Stimulated activated CD4-positive, alpha-beta T cell treated with anti-CD3 and anti-CD28 coated beads, TNF-alpha, amount 100 ng/mL, for 1 hour (primary cell): ENCODE measurements around the gene C4orf54.

Experiments used
- DNase-seq, 3 donors: peaks; one replicate each; pipeline ENCODE4 v3.0.0-alpha.2; 2020; ENCODE audit warnings: low read depth in 3 of 3, low spot score in 1 of 3

Gene C4orf54

DNA sequence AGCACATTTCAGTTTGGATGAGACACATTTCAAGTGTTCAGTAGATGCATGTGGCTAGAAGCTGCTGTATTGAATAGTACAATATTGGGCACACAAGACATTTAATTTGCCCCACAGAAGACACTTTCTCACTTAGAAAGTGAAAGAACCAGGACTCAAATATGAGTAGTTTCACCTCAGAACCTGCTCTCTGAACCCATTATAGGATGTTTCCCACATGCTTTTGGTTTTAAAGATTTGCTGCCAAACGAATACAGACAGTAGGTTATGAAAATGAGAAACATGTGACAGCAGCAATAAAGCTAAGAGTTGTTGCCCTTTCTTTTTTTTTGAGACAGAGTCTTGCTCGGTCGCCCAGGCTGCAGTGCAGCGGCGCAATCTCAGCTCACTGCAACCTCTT is 32.3 kb downstream of the C4orf54 start:
- DNase-seq: no peak

GRCh38 chr4:99624141-99624719 is 33.4 kb downstream of the C4orf54 start:
- no peak for DNase-seq

GRCh38 chr4:99622341-99622740 is 35.3 kb downstream of the C4orf54 start:
- DNase-seq: no peak

GRCh38 chr4:99617374-99617773 is 40.3 kb downstream of the C4orf54 start:
- DNase-seq: no peak

GRCh38 chr4:99615170-99615820 is 42.3 kb downstream of the C4orf54 start:
- DNase-seq: no peak

GRCh38 chr4:99614491-99614890 is 43.1 kb downstream of the C4orf54 start:
- DNase-seq: no peak

- no peak for DNase-seq
Observed at GRCh38 chr4:99612704-99613103, 44.9 kb downstream of the C4orf54 start.

DNA sequence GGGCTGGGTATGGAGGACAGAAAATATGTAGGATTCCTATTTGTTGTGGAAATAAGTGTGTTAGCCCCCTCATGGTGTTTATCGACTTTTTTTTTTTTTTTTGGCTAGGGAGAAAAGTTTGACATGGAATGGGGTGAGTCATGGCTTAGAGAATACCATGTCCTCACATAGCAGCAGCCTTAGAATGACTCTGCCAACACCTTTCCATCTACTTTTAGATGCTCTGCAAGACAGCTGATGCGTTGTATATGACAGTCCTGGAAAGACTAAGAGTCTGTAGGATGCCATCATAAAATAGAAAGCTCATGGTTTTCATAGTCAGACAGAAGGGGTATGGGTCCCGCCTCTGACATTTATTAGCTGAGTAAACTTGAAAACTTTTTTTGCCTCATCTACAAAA is 45.3 kb downstream of the C4orf54 start:
- no peak for DNase-seq

DNA sequence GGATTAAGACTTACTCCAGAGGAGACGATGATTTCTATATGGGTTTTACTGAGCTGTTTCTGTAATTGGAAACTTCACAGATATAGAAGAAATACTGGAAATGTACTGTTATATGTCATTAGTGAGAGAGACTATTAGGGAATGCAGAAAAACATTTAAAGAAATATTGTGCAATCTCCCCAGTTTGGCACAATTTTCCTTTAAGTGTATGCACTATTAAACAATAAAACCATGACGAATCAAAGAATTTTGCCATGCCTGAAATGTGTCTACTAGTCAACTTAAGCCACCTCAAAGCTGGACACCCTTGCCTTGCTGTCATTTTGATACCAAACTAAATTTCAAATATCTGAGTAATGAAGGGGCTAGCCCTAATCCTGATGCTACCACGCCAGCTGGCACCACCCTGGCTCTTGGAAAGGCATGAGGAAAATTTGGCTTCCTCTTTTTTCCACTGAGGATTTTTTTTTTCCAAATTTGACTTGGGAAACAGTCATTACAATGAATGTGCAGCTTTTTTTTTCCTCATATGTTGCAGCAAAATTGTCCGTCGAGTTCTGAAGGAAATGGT is 46.9 kb downstream of the C4orf54 start:
- DNase-seq: no peak

GRCh38 chr4:99608417-99608816 is 49.2 kb downstream of the C4orf54 start:
- no peak for DNase-seq
